Left lung (tissue), 10 donors: ENCODE measurements around the gene SMCO3. TPM values are rescaled to one million over a fixed set of nuclear protein-coding genes. Genes with fewer than 3 reads are reported as not detected.

Experiments
- ATAC-seq: fragments of 200-7000 bp; cut with Tn5 transposase; one replicate; pipeline ENCODE4 v1.9.1; 2020; ENCODE audit warnings: moderate library complexity
- DNase-seq, 4 donors: peaks; one replicate each; pipeline ENCODE4 v3.0.0-alpha.2; 2013 to 2020
- H3K27ac ChIP-seq, 2 donors: fragments of 200-600 bp; sonication (generic) in 1 of 2; one replicate each; pipeline versions ENCODE4 v1.5.0 to v1.8.0; 2020 to 2021
- H3K27me3 ChIP-seq, 2 donors: fragments of 200-600 bp; sonication (generic) in 1 of 2; one replicate each; pipeline versions ENCODE4 v1.5.0 to v1.8.0; 2020 to 2021
- H3K36me3 ChIP-seq, 2 donors: fragments of 200-600 bp; sonication (generic) in 1 of 2; one replicate each; pipeline versions ENCODE4 v1.5.0 to v1.8.0; 2020 to 2021
- H3K4me1 ChIP-seq, 2 donors: fragments of 200-600 bp; one replicate each; pipeline ENCODE4 v1.8.0; 2021
- H3K4me3 ChIP-seq, 2 donors: fragments of 200-600 bp; sonication (generic) in 1 of 2; one replicate each; pipeline versions ENCODE4 v1.5.0 to v1.8.0; 2020 to 2021; ENCODE audit warnings: mild to moderate bottlenecking in 1 of 2
- H3K9me3 ChIP-seq, 2 donors: fragments of 200-600 bp; sonication (generic) in 1 of 2; one replicate each; pipeline versions ENCODE4 v1.5.0 to v1.8.0; 2020 to 2021
- intact Hi-C, 2 donors: fragments of 100-400 bp; cut with DNase I; formaldehyde crosslinking; loops; one replicate each; pipeline versions ENCODE4 v1.11.2 to v1.14.2; 2022
- polyA plus RNA-seq, 6 donors: library from polyadenylated mRNA; unstranded; fragments of 120-200 nt; gene quantifications; one replicate each; pipeline ENCODE4 v1.2.1, GENCODE V29; 2013; ENCODE audit not compliant: insufficient read length in 6 of 6
- total RNA-seq, 2 donors: library from RNA; stranded (reverse); fragmentation: NEBNext Ultra II Directional; extraction: Animal tissue kit (Norgen Biotek cat#: 25700); gene quantifications; one replicate each; pipeline ENCODE4 v1.2.1, GENCODE V29; 2021
- TF ChIP-seq, protein P1 (sequence below), 2 donors: fragments of 200-600 bp; sonication (generic) in 1 of 2; IDR thresholded peaks; one replicate each; pipeline versions ENCODE4 v1.5.0 to v1.8.0; 2021; ENCODE audit warnings: antibody characterized with exemption in 2 of 2
- donor health status: DM: no; HTN: yes; CAD: no.
- donor health status: DM: no; HTN: no; CAD: no.

SMCO3 gene
- total and polyA plus RNA-seq, 8 donors = 0.28 to 1.1 (median 0.59) TPM

DNA sequence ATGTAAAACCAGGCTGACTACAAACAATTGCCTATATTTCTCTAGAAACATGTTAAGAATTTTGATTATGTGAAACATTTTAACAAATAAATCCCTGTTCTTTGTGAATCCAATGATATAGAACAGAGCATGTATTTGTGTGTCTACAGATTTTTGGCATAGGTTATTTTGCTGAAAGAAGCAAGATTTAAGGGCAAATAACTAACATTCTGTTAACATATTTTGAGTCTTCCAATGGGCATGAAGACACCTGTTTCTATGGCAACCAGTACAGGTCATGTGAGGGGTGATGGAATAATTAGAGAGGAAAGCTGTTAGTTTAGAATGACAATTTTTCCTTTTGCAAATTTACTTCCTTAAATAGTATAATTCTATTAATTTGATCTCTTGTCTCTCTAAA, 20.5 kb upstream of the SMCO3 start:
- Histone ChIP-seq H3K9me3 (no peaks in the 10 kb centered on the region), H3K27me3 (no peaks in the 10 kb centered on the region), H3K4me1 (peaks cover 0 to 9% of the 10 kb centered on the region in 2 donors), H3K4me3 (no peak overlapping the region), H3K36me3 (no peaks in the 10 kb centered on the region), H3K27ac (no peak overlapping the region)
- no peak for ATAC-seq
- TF ChIP-seq, protein P1, sequence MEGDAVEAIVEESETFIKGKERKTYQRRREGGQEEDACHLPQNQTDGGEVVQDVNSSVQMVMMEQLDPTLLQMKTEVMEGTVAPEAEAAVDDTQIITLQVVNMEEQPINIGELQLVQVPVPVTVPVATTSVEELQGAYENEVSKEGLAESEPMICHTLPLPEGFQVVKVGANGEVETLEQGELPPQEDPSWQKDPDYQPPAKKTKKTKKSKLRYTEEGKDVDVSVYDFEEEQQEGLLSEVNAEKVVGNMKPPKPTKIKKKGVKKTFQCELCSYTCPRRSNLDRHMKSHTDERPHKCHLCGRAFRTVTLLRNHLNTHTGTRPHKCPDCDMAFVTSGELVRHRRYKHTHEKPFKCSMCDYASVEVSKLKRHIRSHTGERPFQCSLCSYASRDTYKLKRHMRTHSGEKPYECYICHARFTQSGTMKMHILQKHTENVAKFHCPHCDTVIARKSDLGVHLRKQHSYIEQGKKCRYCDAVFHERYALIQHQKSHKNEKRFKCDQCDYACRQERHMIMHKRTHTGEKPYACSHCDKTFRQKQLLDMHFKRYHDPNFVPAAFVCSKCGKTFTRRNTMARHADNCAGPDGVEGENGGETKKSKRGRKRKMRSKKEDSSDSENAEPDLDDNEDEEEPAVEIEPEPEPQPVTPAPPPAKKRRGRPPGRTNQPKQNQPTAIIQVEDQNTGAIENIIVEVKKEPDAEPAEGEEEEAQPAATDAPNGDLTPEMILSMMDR (IDR thresholded peaks at IDR 0.05) = no peak
- no peak for DNase-seq
- intact Hi-C loops = no loop called here

DNA sequence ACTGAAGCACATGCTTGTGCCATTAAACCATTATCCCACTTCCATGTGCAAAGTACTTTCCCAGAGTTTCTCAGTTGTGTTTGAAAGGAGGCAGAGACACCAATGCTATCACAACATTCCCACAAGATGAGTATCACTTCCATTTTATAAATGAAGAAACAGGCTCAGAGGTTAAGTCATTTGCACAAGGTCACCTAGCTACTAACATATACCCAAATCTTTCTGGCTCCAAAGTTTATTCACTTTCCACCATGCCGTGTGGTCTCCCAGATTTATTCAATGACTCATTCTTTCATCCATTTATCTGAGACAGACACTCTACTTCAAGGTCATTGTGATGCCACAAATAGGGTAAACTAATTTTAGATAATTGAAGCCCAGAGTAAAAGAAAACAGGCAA, 20.0 kb upstream of the SMCO3 start:
- intact Hi-C loops = no loop called here
- Histone ChIP-seq H3K4me1 (peaks cover 0 to 9% of the 10 kb centered on the region in 2 donors), H3K27me3 (no peaks in the 10 kb centered on the region), H3K4me3 (no peak overlapping the region), H3K36me3 (no peaks in the 10 kb centered on the region), H3K27ac (no peak overlapping the region), H3K9me3 (no peaks in the 10 kb centered on the region)
- ATAC-seq (no peak), DNase-seq (no peak)
- TF ChIP-seq, protein P1 (IDR thresholded peaks at IDR 0.05) = no peak

DNA sequence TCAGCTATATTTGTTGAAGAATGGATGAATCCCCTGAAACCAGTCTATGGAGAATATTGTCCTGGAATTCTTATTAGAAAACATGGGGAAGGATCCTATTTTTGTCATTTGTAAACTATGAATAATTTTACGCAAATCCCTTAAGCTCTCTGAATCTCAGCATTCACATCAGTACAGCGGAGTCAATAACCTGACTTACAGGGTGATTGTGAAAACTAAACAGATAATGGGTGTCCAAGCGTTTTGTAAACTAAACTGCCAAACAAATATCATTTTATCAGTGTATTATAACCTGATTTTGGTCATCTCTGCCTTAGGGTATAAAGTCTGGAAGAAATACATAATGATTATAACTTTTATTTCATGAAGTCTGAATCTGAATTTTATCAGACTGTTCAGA, 19.4 kb upstream of the SMCO3 start:
- intact Hi-C loops = no loop called here

DNA sequence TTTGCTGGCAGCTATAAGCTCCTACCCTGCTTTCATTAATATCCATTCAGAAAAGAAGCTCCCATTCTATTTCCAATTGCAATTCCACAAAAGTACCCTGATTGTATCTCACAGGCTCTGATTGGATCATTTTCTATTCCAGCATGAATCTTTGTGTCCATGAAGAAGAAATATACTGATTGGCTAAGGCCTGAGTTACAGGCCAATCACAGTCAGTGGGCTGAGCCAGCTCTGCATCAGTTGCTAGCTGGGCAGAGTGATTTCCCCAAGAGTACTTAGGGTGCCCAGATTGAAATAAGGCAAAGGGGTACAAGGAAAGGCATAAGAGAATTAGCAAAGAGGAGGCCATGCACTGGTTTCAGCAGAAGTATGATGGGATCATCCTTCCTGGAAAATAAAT, 14.9 kb upstream of the SMCO3 start:
- no peaks in the 10 kb centered on the region for H3K9me3 ChIP-seq
- TF ChIP-seq, protein P1 (IDR thresholded peaks at IDR 0.05) = no peak
- no peak overlapping the region for H3K27ac ChIP-seq
- H3K4me1 ChIP-seq = no peaks in the 10 kb centered on the region
- H3K27me3 ChIP-seq = no peaks in the 10 kb centered on the region
- intact Hi-C loops = no loop called here
- no peak overlapping the region for H3K4me3 ChIP-seq
- no peaks in the 10 kb centered on the region for H3K36me3 ChIP-seq
- ATAC-seq = no peak
- no peak for DNase-seq

More for the DNA sequence above, 19.4 kb upstream of the SMCO3 start:
- Histone ChIP-seq H3K27ac (no peak overlapping the region), H3K36me3 (no peaks in the 10 kb centered on the region), H3K4me1 (peaks cover 0 to 9% of the 10 kb centered on the region in 2 donors), H3K9me3 (no peaks in the 10 kb centered on the region), H3K27me3 (no peaks in the 10 kb centered on the region), H3K4me3 (no peak overlapping the region)
- DNase-seq (no peak), ATAC-seq (no peak)
- TF ChIP-seq, protein P1 (IDR thresholded peaks at IDR 0.05) = no peak

DNA sequence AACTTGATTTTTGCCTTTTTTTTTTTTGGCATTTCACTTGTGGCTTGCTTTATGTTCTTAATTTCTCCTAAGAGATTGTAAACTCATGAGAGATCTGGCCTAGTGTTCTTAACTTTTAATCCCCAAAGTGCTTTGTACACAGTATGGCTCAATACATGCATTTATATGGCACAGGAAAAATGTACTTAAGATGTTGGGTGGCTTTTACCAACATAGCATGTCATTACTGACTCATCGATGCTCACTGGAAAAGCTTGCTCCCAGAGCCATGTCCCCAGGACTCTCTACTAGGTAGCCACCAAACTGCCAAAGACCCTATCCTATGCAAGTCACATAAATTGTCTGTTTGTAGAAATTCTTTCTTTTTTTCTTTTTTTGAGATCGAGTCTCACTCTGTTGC, 13.1 kb upstream of the SMCO3 start:
- no peaks in the 10 kb centered on the region for H3K4me1 ChIP-seq
- DNase-seq = no peak
- ATAC-seq = no peak
- H3K36me3 ChIP-seq = no peaks in the 10 kb centered on the region
- intact Hi-C loops = no loop called here
- TF ChIP-seq, protein P1 (IDR thresholded peaks at IDR 0.05) = no peak
- H3K4me3 ChIP-seq = no peak overlapping the region
- H3K9me3 ChIP-seq = no peaks in the 10 kb centered on the region
- no peak overlapping the region for H3K27ac ChIP-seq
- no peaks in the 10 kb centered on the region for H3K27me3 ChIP-seq
